ENCODE data around the gene ZBTB18. TPM values are rescaled to one million over a fixed set of nuclear protein-coding genes. Genes with fewer than 3 reads are reported as not detected.

Gene ZBTB18
- total RNA-seq, 1 experiment from 2014 or later: 12.1 TPM

DNA sequence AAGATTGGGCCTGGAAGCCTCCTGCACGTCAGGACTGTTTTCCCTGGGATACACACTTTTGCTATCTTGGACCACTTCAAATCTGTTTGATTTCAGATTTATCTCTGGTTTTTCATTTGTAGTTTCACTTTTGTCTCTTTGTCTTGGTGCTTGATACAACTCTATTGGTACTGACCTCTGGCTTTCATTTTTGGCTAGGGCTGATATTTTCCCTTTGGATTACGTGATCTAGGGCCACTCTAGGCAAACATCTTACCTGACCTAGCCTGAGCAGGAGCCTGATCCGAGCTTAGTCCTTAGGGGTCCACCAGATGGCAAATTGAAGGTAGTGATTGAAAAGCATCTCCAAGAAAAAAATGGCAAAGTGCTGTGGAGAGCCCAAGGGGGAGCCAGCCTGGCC, 39.6 kb downstream of the ZBTB18 start:
- Histone ChIP-seq H3T11ph (ENCODE audit: low read length) (no peak overlapping the region), H3K56ac (ENCODE audit: insufficient read length, low read depth, low read length) (no peak overlapping the region), H3K4me2 (ENCODE audit: insufficient read depth, insufficient read length, low read length) (no peak overlapping the region), H4K20me1 (ENCODE audit: control insufficient read depth, insufficient read depth, insufficient read length) (no peaks in the 10 kb centered on the region), H2AFZ (ENCODE audit: low read length) (no peak overlapping the region), H3K23ac (ENCODE audit: insufficient read length, low read depth, low read length) (no peak overlapping the region), H3K4ac (ENCODE audit: low read depth, low read length) (no peak overlapping the region), H4K5ac (ENCODE audit: insufficient read length, low read depth, low read length) (no peak overlapping the region), H4K91ac (ENCODE audit: insufficient read length, low read depth, low read length) (no peak overlapping the region), H3K27ac (ENCODE audit: insufficient read length, low read depth, low read length) (no peak overlapping the region), H3K18ac (ENCODE audit: insufficient read length, low read depth, low read length) (no peak overlapping the region), H2BK5ac (ENCODE audit: insufficient read length, low read length) (no peak overlapping the region), H4K8ac (replicated peaks; ENCODE audit: insufficient read length, low read depth, low read length) (no peak overlapping the region), H3K9me3 (ENCODE audit: control insufficient read depth, low read depth, low read length) (no peaks in the 10 kb centered on the region), H3K27me3 (ENCODE audit: insufficient read depth, low read length) (no peaks in the 10 kb centered on the region), H3K14ac (ENCODE audit: insufficient read depth, low read length) (no peak overlapping the region), H3K23me2 (ENCODE audit: insufficient read length, low read depth, low read length, poor library complexity, severe bottlenecking) (no peaks in the 10 kb centered on the region), H2BK12ac (ENCODE audit: insufficient read length, low read depth, low read length) (no peak overlapping the region), H2BK20ac (ENCODE audit: low read depth, low read length, poor library complexity, severe bottlenecking) (no peak overlapping the region), H2BK15ac (ENCODE audit: low read depth, low read length) (no peak overlapping the region), H3K9ac (ENCODE audit: extremely low read depth, insufficient read length, low read length) (no peak overlapping the region), H3K79me1 (ENCODE audit: insufficient read depth, low read depth, low read length, poor library complexity, severe bottlenecking) (no peaks in the 10 kb centered on the region), H2BK120ac (ENCODE audit: low read depth, low read length, poor library complexity, severe bottlenecking) (no peak overlapping the region), H3K4me1 (ENCODE audit: insufficient read depth, low read length) (no peaks in the 10 kb centered on the region), H3K79me2 (ENCODE audit: insufficient read depth, low read length) (no peaks in the 10 kb centered on the region), H2AK5ac (ENCODE audit: insufficient read length, low read length) (no peak overlapping the region)
- WGBS (ENCODE audit: extremely low coverage, insufficient read length, low lambda C conversion rate): no CpG with 5 or more reads among the region's 3 CpGs
- TF ChIP-seq, protein P1, sequence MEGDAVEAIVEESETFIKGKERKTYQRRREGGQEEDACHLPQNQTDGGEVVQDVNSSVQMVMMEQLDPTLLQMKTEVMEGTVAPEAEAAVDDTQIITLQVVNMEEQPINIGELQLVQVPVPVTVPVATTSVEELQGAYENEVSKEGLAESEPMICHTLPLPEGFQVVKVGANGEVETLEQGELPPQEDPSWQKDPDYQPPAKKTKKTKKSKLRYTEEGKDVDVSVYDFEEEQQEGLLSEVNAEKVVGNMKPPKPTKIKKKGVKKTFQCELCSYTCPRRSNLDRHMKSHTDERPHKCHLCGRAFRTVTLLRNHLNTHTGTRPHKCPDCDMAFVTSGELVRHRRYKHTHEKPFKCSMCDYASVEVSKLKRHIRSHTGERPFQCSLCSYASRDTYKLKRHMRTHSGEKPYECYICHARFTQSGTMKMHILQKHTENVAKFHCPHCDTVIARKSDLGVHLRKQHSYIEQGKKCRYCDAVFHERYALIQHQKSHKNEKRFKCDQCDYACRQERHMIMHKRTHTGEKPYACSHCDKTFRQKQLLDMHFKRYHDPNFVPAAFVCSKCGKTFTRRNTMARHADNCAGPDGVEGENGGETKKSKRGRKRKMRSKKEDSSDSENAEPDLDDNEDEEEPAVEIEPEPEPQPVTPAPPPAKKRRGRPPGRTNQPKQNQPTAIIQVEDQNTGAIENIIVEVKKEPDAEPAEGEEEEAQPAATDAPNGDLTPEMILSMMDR (conservative IDR thresholded peaks at IDR 0.05): no peak
- H3K27me3 Mint-ChIP-seq (ENCODE audit: low read depth): no peaks in the 10 kb centered on the region; the same call in 1 of the 2 replicates
- H3K9me3 Mint-ChIP-seq: no peaks in the 10 kb centered on the region; a peak in 1 of 5 replicates
- H3K4me1 Mint-ChIP-seq: peaks cover 8% of the 10 kb centered on the region in 2 experiments
- H3K27ac Mint-ChIP-seq: no peak overlapping the region
- H3K4me3 Mint-ChIP-seq: no peak overlapping the region
- no peaks in the 10 kb centered on the region for H3K36me3 Mint-ChIP-seq (ENCODE audit: insufficient read depth in 1 of 3, low read depth in 3 of 3)
- no peak for DNase-seq

All from H9 (cell line).